GM23338 (cell line): ENCODE measurements around the gene ALKBH1. TPM values are rescaled to one million over a fixed set of nuclear protein-coding genes. Genes with fewer than 3 reads are reported as not detected.
A peak's percentile ranks its signal among the peaks of the same experiment; 100 is the strongest.

Source experiments
- ATAC-seq: fragments of 200-7000 bp; cut with Tn5 transposase; 3 replicates; pipeline ENCODE4 v1.9.1; 2020
- DNase-seq: peaks from one replicate; pipeline ENCODE4 v3.0.0-alpha.2; 2015; ENCODE audit warnings: low spot score
- H2AFZ ChIP-seq: fragments of 200-600 bp; sonication (generic); 2 replicates; pipeline ENCODE4 v1.8.0; 2016; ENCODE audit warnings: antibody characterized with exemption, mild to moderate bottlenecking, moderate library complexity
- H3F3A ChIP-seq: fragments of 200-600 bp; sonication (generic); replicated peaks from 2 replicates; pipeline ENCODE4 v1.8.0; 2017; ENCODE audit warnings: antibody characterized with exemption, mixed run types, low read depth
- H3K27ac ChIP-seq: fragments of 200-600 bp; sonication (generic); 2 replicates; pipeline ENCODE4 v1.6.1; 2016; ENCODE audit warnings: low read depth
- H3K27me3 ChIP-seq: fragments of 200-600 bp; sonication (generic); 2 replicates; pipeline ENCODE4 v1.8.0; 2016; ENCODE audit warnings: mild to moderate bottlenecking, mixed run types, moderate library complexity; ENCODE audit not compliant: insufficient read depth
- H3K36me3 ChIP-seq: fragments of 200-600 bp; sonication (generic); 2 replicates; pipeline ENCODE4 v1.8.0; 2016; ENCODE audit warnings: mild to moderate bottlenecking; ENCODE audit not compliant: insufficient read depth
- H3K4me1 ChIP-seq: fragments of 200-600 bp; sonication (generic); 2 replicates; pipeline ENCODE4 v1.8.0; 2016; ENCODE audit warnings: mild to moderate bottlenecking, moderate library complexity; ENCODE audit not compliant: insufficient read depth
- H3K4me2 ChIP-seq: fragments of 200-600 bp; sonication (generic); 2 replicates; pipeline ENCODE4 v1.7.1; 2017; ENCODE audit warnings: mixed run types
- H3K4me3 ChIP-seq: fragments of 200-600 bp; sonication (generic); 2 replicates; pipeline ENCODE4 v1.6.1; 2016; ENCODE audit warnings: mixed run types
- H3K79me2 ChIP-seq: fragments of 200-600 bp; sonication (generic); replicated peaks from 2 replicates; pipeline ENCODE4 v1.8.0; 2017; ENCODE audit warnings: mild to moderate bottlenecking; ENCODE audit not compliant: insufficient read depth
- H3K9me2 ChIP-seq: fragments of 200-600 bp; sonication (generic); 2 replicates; pipeline ENCODE4 v1.8.0; 2017; ENCODE audit not compliant: insufficient read depth
- H4K20me1 ChIP-seq: fragments of 200-600 bp; sonication (generic); replicated peaks from 2 replicates; pipeline ENCODE4 v1.8.0; 2017; ENCODE audit warnings: mild to moderate bottlenecking; ENCODE audit not compliant: insufficient read depth
- H3K27ac Mint-ChIP-seq: 2 replicates; pipeline ENCODE4 v1.8.0; 2020; ENCODE audit warnings: inconsistent platforms, mild to moderate bottlenecking, moderate library complexity, mixed read lengths
- H3K27me3 Mint-ChIP-seq: 3 replicates; pipeline ENCODE4 v1.8.0; 2022; ENCODE audit warnings: low read depth, mild to moderate bottlenecking, moderate library complexity, mixed read lengths, inconsistent platforms; ENCODE audit not compliant: insufficient read depth, poor library complexity
- H3K36me3 Mint-ChIP-seq: 3 replicates; pipeline ENCODE4 v1.8.0; 2021; ENCODE audit warnings: low read depth, mild to moderate bottlenecking, inconsistent platforms, moderate library complexity, mixed read lengths
- H3K4me1 Mint-ChIP-seq: 3 replicates; pipeline ENCODE4 v1.8.0; 2020; ENCODE audit warnings: mild to moderate bottlenecking, inconsistent platforms, mixed read lengths
- H3K4me3 Mint-ChIP-seq: 3 replicates; pipeline ENCODE4 v1.8.0; 2021; ENCODE audit warnings: moderate library complexity, mild to moderate bottlenecking, inconsistent platforms, mixed read lengths
- H3K9me3 Mint-ChIP-seq: 3 replicates; pipeline ENCODE4 v1.8.0; 2020; ENCODE audit warnings: moderate library complexity, mild to moderate bottlenecking, inconsistent platforms, mixed read lengths
- EZH2phosphoT487 ChIP-seq: fragments of 200-600 bp; sonication (generic); IDR thresholded peaks from one replicate; pipeline ENCODE4 v1.8.1; 2018; ENCODE audit warnings: antibody characterized with exemption; ENCODE audit not compliant: unreplicated experiment
- JUNB ChIP-seq: IDR thresholded peaks from one replicate; pipeline ENCODE4 v1.6.1; 2016; ENCODE audit warnings: antibody characterized with exemption; ENCODE audit not compliant: unreplicated experiment
- POLR2AphosphoS5 ChIP-seq: IDR thresholded peaks from 2 replicates; pipeline ENCODE4 v1.6.1; 2016; ENCODE audit warnings: antibody characterized with exemption, low read depth
- REST ChIP-seq: IDR thresholded peaks from one replicate; pipeline ENCODE4 v1.6.1; 2018; ENCODE audit warnings: antibody characterized with exemption; ENCODE audit not compliant: unreplicated experiment
- ZNF462 ChIP-seq: fragments of 250-450 bp; sonication (Bioruptor Pico); IDR thresholded peaks from 2 replicates; pipeline ENCODE4 v1.5.0; 2020; ENCODE audit warnings: mild to moderate bottlenecking, moderate library complexity
- polyA plus RNA-seq: library from polyadenylated mRNA; unstranded; fragments of >200 nt; fragmentation: Nextera tagmentation; extraction: Ambion mirVana; gene quantifications from 2 replicates; pipeline ENCODE4 v1.2.1, GENCODE V29; 2016
- total RNA-seq: library from RNA; depleted of rRNA; stranded (reverse); fragments of >200 nt; shearing (Covaris generic); gene quantifications from 2 replicates; pipeline ENCODE4 v1.2.3, GENCODE V29; 2014

The ALKBH1 gene
- total and polyA plus RNA-seq, 2 experiments from 2014 or later = 13.0 to 22.2 TPM

GRCh38 chr14:77709412-77709811, 1.6 kb upstream of the ALKBH1 start (continued):
- no peak for TF ChIP-seq REST

GRCh38 chr14:77708749-77709148, 926 bp upstream of the ALKBH1 start:
- no peak overlapping the region for H2AFZ ChIP-seq
- peaks cover 36% of the 10 kb centered on the region for H4K20me1 ChIP-seq
- no peak for ATAC-seq
- Mint-ChIP-seq H3K36me3 (peaks cover 57% of the 10 kb centered on the region), H3K4me1 (peaks cover 15% of the 10 kb centered on the region; the same call in 2 of the 3 replicates), H3K27me3 (peaks cover 4% of the 10 kb centered on the region), H3K4me3 (peak overlapping the region; percentile 98), H3K9me3 (no peaks in the 10 kb centered on the region), H3K27ac (peak overlapping the region; percentile 98)
- no peaks in the 10 kb centered on the region for H3K27me3 ChIP-seq
- H3F3A ChIP-seq = peaks cover 9% of the 10 kb centered on the region; the same call in 1 of the 2 replicates
- TF ChIP-seq POLR2AphosphoS5 (no peak), ZNF462 (CRISPR knock-in tag) (no peak), EZH2phosphoT487 (no peak), REST (no peak), JUNB (no peak)
- peaks cover 44% of the 10 kb centered on the region for H3K36me3 ChIP-seq
- H3K4me3 ChIP-seq = peak overlapping the region; percentile 85
- DNase-seq = no peak
- H3K4me2 ChIP-seq = peak overlapping the region; percentile 84
- H3K4me1 ChIP-seq = peaks cover 6% of the 10 kb centered on the region
- H3K79me2 ChIP-seq = peaks cover 97% of the 10 kb centered on the region
- H3K27ac ChIP-seq = no peak overlapping the region
- no peaks in the 10 kb centered on the region for H3K9me2 ChIP-seq
